ENCODE results near the gene LAMC1.
"Not testable (repeated sequence)": the region's sequence is repeated elsewhere in the genome, so short reads cannot be mapped to it uniquely, and the experiment has no call there.

LAMC1 gene

GRCh38 chr1:183126528-183126927 lies 103.3 kb downstream of the LAMC1 start:
- DNase-seq: no peak
- in situ Hi-C loops (cut with HindIII; ENCODE audit: low pct_ligation_motif_present, low pct_unique_long_range_greater_than_20kb, low sequenced_read_pairs): no loop called here

GRCh38 chr1:183129921-183130690 lies 106.9 kb downstream of the LAMC1 start:
- no peak for DNase-seq
- in situ Hi-C loops (cut with HindIII; ENCODE audit: low pct_ligation_motif_present, low pct_unique_long_range_greater_than_20kb, low sequenced_read_pairs): no loop called here

DNA sequence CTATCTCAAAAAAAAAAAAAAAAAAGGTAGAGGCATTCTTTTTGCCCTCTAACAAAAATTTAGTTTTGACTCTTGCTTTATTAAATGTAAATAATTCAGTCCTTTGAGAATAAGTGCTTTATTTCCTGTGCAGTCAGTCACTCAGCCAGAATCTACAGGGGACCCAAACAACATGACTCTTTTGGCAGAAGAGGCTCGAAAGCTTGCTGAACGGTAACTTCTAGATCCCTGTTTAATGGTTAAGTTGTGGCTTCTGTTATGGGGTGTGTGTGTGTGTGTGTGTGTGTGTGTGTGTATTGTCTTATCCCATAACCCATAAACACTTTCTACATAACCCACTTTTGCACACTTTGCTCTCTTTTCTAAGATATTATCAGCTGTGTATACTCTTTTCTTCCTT lies 107.9 kb downstream of the LAMC1 start:
- in situ Hi-C loops (cut with HindIII; ENCODE audit: low pct_ligation_motif_present, low pct_unique_long_range_greater_than_20kb, low sequenced_read_pairs): no loop called here
- DNase-seq: no peak

DNA sequence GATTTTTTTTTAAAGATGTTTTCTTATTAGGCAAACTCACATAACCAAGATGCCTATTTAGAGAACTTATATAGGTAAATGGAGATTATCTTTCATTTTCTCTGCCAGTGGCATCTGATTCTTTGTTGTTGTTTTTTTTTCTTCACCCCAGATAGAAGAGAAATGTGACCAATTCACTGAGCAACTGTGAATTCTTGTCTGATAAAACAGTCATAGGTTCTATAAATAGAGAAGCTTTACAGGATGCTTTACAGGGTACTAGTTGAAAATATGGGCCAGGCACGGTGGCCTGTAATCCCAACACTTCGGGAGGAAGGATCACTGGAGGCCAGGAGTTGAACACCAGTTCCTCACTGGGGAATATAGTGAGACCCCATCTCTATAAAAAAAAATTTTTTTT lies 112.1 kb downstream of the LAMC1 start:
- in situ Hi-C loops (cut with HindIII; ENCODE audit: low pct_ligation_motif_present, low pct_unique_long_range_greater_than_20kb, low sequenced_read_pairs): no loop called here
- no peak for DNase-seq

DNA sequence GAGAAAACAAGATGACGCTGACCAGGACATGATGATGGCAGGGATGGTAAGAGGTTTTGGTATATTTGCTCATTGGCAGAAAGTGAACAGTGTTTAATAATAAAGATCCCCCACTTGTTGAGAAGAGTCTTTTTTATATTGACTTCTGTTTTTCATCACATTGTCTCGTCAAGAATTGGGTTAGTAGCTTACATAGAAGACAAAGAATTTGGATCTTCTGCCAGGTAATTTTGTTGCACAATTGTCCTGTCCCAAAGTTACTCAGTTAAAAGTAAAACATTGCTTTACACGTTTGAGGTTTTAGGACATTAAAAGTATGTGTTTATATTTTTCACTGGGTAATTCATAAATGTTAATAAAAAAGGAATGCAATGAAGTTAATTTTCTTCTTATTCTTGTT lies 114.6 kb downstream of the LAMC1 start:
- DNase-seq: no peak
- in situ Hi-C loops (cut with HindIII; ENCODE audit: low pct_ligation_motif_present, low pct_unique_long_range_greater_than_20kb, low sequenced_read_pairs): no loop called here

GRCh38 chr1:183138301-183138700 lies 115.1 kb downstream of the LAMC1 start:
- DNase-seq: no peak
- in situ Hi-C loops (cut with HindIII; ENCODE audit: low pct_ligation_motif_present, low pct_unique_long_range_greater_than_20kb, low sequenced_read_pairs): no loop called here

DNA sequence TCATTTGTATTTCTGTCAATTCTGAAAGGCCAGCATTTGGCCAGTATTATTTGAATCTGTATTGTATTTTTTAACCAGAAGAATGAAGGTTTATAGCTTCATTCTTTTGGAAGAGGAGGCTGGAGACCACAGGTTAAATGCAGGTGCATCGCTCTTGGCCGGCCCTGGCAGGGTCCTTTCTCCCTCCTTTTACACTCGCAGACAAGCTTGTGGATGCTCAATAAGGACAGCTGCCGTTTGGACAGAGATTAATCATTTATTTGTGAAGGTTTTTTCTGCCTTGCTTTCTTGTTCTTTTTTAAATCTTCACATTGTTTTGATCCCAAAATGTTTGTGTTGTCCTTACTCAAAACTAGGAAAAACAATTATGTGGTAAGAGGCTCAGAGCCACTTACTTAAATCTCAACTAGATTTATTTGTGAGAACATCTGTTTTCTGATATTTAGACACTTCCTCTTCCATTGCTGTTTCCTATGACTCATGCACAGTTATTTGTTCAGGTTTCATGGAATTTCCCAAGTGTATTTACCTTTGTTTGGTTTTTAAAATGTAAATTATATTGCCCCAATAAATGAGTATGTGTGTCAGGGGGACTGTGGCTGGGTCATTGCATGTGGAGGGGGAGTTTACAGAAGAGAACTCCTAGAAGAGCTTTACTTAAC lies 116.2 kb downstream of the LAMC1 start:
- DNase-seq: no peak
- in situ Hi-C loops (cut with HindIII; ENCODE audit: low pct_ligation_motif_present, low pct_unique_long_range_greater_than_20kb, low sequenced_read_pairs): no loop called here

GRCh38 chr1:183140633-183141032 lies 117.4 kb downstream of the LAMC1 start:
- DNase-seq: no peak
- in situ Hi-C loops (cut with HindIII; ENCODE audit: low pct_ligation_motif_present, low pct_unique_long_range_greater_than_20kb, low sequenced_read_pairs): no loop called here

- in situ Hi-C loops (cut with HindIII; ENCODE audit: low pct_ligation_motif_present, low pct_unique_long_range_greater_than_20kb, low sequenced_read_pairs): no loop called here
Observed at GRCh38 chr1:183142171-183142570, 119.0 kb downstream of the LAMC1 start.

GRCh38 chr1:183143576-183144315 lies 120.5 kb downstream of the LAMC1 start:
- no peak for DNase-seq
- in situ Hi-C loops (cut with HindIII; ENCODE audit: low pct_ligation_motif_present, low pct_unique_long_range_greater_than_20kb, low sequenced_read_pairs): no loop called here

More at GRCh38 chr1:183142171-183142570, 119.0 kb downstream of the LAMC1 start:
- DNase-seq: no peak

- in situ Hi-C loops (cut with HindIII; ENCODE audit: low pct_ligation_motif_present, low pct_unique_long_range_greater_than_20kb, low sequenced_read_pairs): no loop called here
- DNase-seq: no peak
Observed at GRCh38 chr1:183144752-183145151, 121.5 kb downstream of the LAMC1 start.

GRCh38 chr1:183147735-183148134 lies 124.5 kb downstream of the LAMC1 start:
- in situ Hi-C loops (cut with HindIII; ENCODE audit: low pct_ligation_motif_present, low pct_unique_long_range_greater_than_20kb, low sequenced_read_pairs): no loop called here
- no peak for DNase-seq

GRCh38 chr1:183148599-183148998 lies 125.4 kb downstream of the LAMC1 start:
- DNase-seq: no peak
- in situ Hi-C loops (cut with HindIII; ENCODE audit: low pct_ligation_motif_present, low pct_unique_long_range_greater_than_20kb, low sequenced_read_pairs): no loop called here

GRCh38 chr1:183149273-183149672 lies 126.1 kb downstream of the LAMC1 start:
- in situ Hi-C loops (cut with HindIII; ENCODE audit: low pct_ligation_motif_present, low pct_unique_long_range_greater_than_20kb, low sequenced_read_pairs): no loop called here

GRCh38 chr1:183150032-183150431 lies 126.8 kb downstream of the LAMC1 start:
- DNase-seq; in situ Hi-C loops (cut with HindIII; ENCODE audit: low pct_ligation_motif_present, low pct_unique_long_range_greater_than_20kb, low sequenced_read_pairs): not testable (repeated sequence)

More at GRCh38 chr1:183149273-183149672, 126.1 kb downstream of the LAMC1 start:
- no peak for DNase-seq

- in situ Hi-C loops (cut with HindIII; ENCODE audit: low pct_ligation_motif_present, low pct_unique_long_range_greater_than_20kb, low sequenced_read_pairs): no loop called here
- no peak for DNase-seq
Observed at GRCh38 chr1:183150445-183150844, 127.2 kb downstream of the LAMC1 start.

DNA sequence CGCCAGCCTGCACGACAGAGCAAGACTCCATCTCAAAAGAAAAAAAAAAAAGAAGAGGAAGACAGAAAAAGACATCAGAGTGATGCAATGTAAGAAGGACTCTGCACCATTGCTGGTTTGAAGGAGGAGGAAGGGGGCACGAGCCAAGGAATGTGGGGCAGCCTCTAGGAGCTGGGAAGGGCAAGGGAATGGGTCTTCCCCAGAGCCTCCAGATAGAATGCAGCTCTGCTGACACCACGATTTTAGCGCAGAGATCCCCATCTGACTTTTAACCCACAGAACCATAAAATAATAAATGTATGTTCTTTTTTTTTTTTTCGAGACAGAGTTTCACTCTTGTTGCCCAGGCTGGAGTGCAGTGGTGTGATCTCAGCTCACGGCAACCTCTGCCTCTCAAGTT lies 129.0 kb downstream of the LAMC1 start:
- DNase-seq: no peak
- in situ Hi-C loops (cut with HindIII; ENCODE audit: low pct_ligation_motif_present, low pct_unique_long_range_greater_than_20kb, low sequenced_read_pairs): no loop called here

DNA sequence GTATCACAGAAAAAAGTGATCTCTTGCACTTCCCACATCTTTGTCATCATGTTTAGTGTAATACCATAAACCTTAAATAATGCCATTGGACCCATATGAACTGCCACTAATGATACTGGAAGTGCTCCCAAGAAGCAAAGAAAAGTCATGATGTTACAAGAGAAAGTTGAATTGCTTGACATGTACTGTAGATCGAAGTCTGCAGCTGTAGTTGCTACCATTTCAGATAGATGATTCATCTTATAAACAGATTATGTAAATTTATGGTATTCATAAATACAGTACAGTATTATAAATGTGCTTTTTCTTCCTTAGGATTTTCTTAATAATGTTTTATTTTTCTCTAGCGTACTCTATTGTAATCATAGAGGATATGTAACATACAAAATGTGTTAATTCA lies 132.7 kb downstream of the LAMC1 start:
- in situ Hi-C loops (cut with HindIII; ENCODE audit: low pct_ligation_motif_present, low pct_unique_long_range_greater_than_20kb, low sequenced_read_pairs): no loop called here

GRCh38 chr1:183159960-183160359 lies 136.7 kb downstream of the LAMC1 start:
- in situ Hi-C loops (cut with HindIII; ENCODE audit: low pct_ligation_motif_present, low pct_unique_long_range_greater_than_20kb, low sequenced_read_pairs): no loop called here
- DNase-seq: no peak

More for the DNA sequence above, 132.7 kb downstream of the LAMC1 start:
- no peak for DNase-seq
